WTC11 (cell line): Measurements from ENCODE around the gene AQP10. TPM values are rescaled to one million over a fixed set of nuclear protein-coding genes. Genes with fewer than 3 reads are reported as not detected.
A peak's percentile ranks its signal among the peaks of the same experiment; 100 is the strongest.

Experiments
- ATAC-seq: fragments of 200-7000 bp; cut with Tn5 transposase; 2 replicates; pipeline ENCODE4 v1.10.0; 2021; ENCODE audit warnings: mild to moderate bottlenecking, moderate library complexity
- CTCF ChIA-PET: fragments of 300-600 bp; sonication (Branson Sonifier 250); formaldehyde crosslinking; loops from one replicate; lab custom pipeline; 2021; ENCODE audit warnings: antibody characterized with exemption; lab: Charles Lee
- POLR2A ChIA-PET: fragments of 350-600 bp; sonication (Branson Sonifier 250); formaldehyde crosslinking; loops from one replicate; lab custom pipeline; 2021; ENCODE audit warnings: antibody characterized with exemption; lab: Charles Lee
- DNase-seq: peaks from one replicate; pipeline ENCODE4 v3.0.0; 2021; ENCODE audit warnings: low spot score
- H3K27ac Mint-ChIP-seq: 2 replicates; pipeline ENCODE4 v1.8.0; 2021; ENCODE audit warnings: mixed read lengths
- H3K27me3 Mint-ChIP-seq: 2 replicates; pipeline ENCODE4 v1.8.0; 2021; ENCODE audit warnings: low read depth, mild to moderate bottlenecking, moderate library complexity, mixed read lengths
- H3K36me3 Mint-ChIP-seq: 2 replicates; pipeline ENCODE4 v1.8.0; 2021; ENCODE audit warnings: mixed read lengths
- H3K4me1 Mint-ChIP-seq: 2 replicates; pipeline ENCODE4 v1.8.0; 2022; ENCODE audit warnings: mixed read lengths
- H3K4me3 Mint-ChIP-seq: 2 replicates; pipeline ENCODE4 v1.8.0; 2021; ENCODE audit warnings: mild to moderate bottlenecking, moderate library complexity, mixed read lengths
- H3K9me3 Mint-ChIP-seq: 2 replicates; pipeline ENCODE4 v1.8.0; 2021; ENCODE audit warnings: mixed read lengths
- FOXK1 ChIP-seq: sonication (generic); formaldehyde crosslinking; IDR thresholded peaks from 2 replicates; pipeline ENCODE4 v1.8.0; 2022; ENCODE audit warnings: mild to moderate bottlenecking, moderate library complexity, missing genetic modification reagents
- FOXP1 ChIP-seq: sonication (generic); formaldehyde crosslinking; IDR thresholded peaks from 2 replicates; pipeline ENCODE4 v1.8.0; 2022; ENCODE audit warnings: missing genetic modification reagents, mild to moderate bottlenecking, moderate library complexity, borderline replicate concordance
- GABPB1 ChIP-seq: sonication (generic); formaldehyde crosslinking; IDR thresholded peaks from 2 replicates; pipeline ENCODE4 v1.8.1; 2023; ENCODE audit warnings: mild to moderate bottlenecking, missing genetic modification reagents
- IRF2 ChIP-seq: sonication (generic); formaldehyde crosslinking; IDR thresholded peaks from 2 replicates; pipeline ENCODE4 v1.8.0; 2022; ENCODE audit warnings: low read depth, missing genetic modification reagents, borderline replicate concordance
- RORB ChIP-seq: fragments of 250-450 bp; sonication (Bioruptor Pico); IDR thresholded peaks from 2 replicates; pipeline ENCODE4 v1.9.0; 2021; ENCODE audit warnings: mild to moderate bottlenecking
- SMAD3 ChIP-seq: sonication (generic); formaldehyde crosslinking; IDR thresholded peaks from 2 replicates; pipeline ENCODE4 v1.8.0; 2022; ENCODE audit warnings: missing genetic modification reagents, mild to moderate bottlenecking, borderline replicate concordance
- SOX15 ChIP-seq: fragments of 250-450 bp; sonication (Bioruptor Pico); IDR thresholded peaks from 2 replicates; pipeline ENCODE4 v1.9.0; 2021; ENCODE audit warnings: mild to moderate bottlenecking
- ZNF423 ChIP-seq: fragments of 250-450 bp; sonication (Bioruptor Pico); IDR thresholded peaks from 2 replicates; pipeline ENCODE4 v2.1.2; 2022; ENCODE audit warnings: mild to moderate bottlenecking, moderate library complexity
- ZNF671 ChIP-seq: fragments of 250-450 bp; sonication (Bioruptor Pico); IDR thresholded peaks from 2 replicates; pipeline ENCODE4 v1.8.0; 2021; ENCODE audit warnings: mild to moderate bottlenecking
- total RNA-seq: library from RNA; stranded (reverse); gene quantifications from 3 replicates; pipeline ENCODE4 v1.2.3, GENCODE V29; 2021
- TF ChIP-seq, protein P1 (sequence below): fragments of 200-600 bp; IDR thresholded peaks from 2 replicates; pipeline ENCODE4 v1.8.0; 2022; ENCODE audit warnings: antibody characterized with exemption
- TF ChIP-seq, protein P2 (sequence below): sonication (generic); formaldehyde crosslinking; IDR thresholded peaks from 2 replicates; pipeline ENCODE4 v1.8.1; 2023; ENCODE audit warnings: mild to moderate bottlenecking, missing genetic modification reagents, moderate library complexity
- TF ChIP-seq, protein P3 (sequence below): sonication (generic); formaldehyde crosslinking; conservative IDR thresholded peaks from 2 replicates; pipeline ENCODE4 v1.8.1; 2023; ENCODE audit warnings: mild to moderate bottlenecking, low read depth, missing genetic modification reagents, moderate library complexity

Gene AQP10
- total RNA-seq, 1 experiment from 2014 or later: not detected

DNA sequence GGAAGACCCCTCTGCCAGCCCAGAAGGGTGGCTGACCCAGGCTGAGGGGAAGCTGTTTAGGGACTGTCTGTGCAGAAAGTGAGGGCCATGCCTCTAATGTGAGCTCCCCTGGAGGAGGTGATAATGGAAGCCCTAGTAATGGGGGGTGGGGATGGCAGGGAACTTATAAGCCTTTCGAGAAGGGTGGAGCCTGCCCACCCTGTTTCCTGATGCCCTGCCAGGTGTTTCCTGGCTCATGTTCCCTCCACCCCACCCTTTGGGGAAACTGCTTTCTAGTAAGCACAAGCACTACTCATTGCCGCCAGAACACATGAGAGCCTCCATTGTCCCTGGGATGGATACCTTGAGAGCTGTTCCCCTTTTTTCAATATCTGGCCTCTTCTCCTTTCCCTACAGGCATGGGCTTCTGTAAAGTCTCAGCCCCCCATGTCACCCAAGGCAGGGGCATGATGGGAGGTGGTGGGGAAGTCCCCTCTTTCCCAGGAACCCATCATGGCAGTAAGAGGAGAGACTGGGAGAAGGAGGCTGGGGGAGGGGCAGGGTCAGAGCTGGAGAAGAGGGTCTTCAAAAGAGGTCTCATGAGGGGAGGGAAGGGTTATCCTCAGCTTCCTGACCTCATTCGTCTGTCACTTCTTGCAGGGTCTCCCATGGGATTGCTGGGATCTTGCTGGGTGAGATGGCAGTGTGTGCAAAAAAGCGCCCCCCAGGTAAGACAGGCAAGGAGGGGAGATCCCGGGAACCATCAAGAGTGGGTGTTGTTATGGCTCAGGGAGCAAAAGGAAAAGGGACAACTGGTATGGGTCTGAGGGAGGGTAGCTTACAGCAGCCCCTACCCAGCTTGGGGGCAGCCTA is 6.8 kb downstream of the AQP10 start:
- POLR2A ChIA-PET: interaction anchor here (0.6 to 1.5 kb wide), 3 partner anchors 10 to 254 kb away, joined by 3 read pairs; no protein-coding TSS in a partner anchor
- Mint-ChIP-seq H3K4me3 (peak overlapping the region; percentile 70), H3K36me3 (peaks cover 22% of the 10 kb centered on the region), H3K4me1 (peaks cover 33% of the 10 kb centered on the region), H3K27ac (0 out of 2 replicates have a peak overlapping the region, but pooled peaks have one; percentile 27), H3K27me3 (peaks cover 4% of the 10 kb centered on the region), H3K9me3 (no peaks in the 10 kb centered on the region)
- ATAC-seq (no peak), DNase-seq (no peak)
- CTCF ChIA-PET: interaction anchor here (0.6 to 6.1 kb wide), 18 partner anchors 7 to 268 kb away, joined by 3 to 168 read pairs (median 4); partner anchors contain the start of genes TPM3 and UBAP2L
- TF ChIP-seq, protein P1, sequence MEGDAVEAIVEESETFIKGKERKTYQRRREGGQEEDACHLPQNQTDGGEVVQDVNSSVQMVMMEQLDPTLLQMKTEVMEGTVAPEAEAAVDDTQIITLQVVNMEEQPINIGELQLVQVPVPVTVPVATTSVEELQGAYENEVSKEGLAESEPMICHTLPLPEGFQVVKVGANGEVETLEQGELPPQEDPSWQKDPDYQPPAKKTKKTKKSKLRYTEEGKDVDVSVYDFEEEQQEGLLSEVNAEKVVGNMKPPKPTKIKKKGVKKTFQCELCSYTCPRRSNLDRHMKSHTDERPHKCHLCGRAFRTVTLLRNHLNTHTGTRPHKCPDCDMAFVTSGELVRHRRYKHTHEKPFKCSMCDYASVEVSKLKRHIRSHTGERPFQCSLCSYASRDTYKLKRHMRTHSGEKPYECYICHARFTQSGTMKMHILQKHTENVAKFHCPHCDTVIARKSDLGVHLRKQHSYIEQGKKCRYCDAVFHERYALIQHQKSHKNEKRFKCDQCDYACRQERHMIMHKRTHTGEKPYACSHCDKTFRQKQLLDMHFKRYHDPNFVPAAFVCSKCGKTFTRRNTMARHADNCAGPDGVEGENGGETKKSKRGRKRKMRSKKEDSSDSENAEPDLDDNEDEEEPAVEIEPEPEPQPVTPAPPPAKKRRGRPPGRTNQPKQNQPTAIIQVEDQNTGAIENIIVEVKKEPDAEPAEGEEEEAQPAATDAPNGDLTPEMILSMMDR: no peak
- TF ChIP-seq, protein P2, sequence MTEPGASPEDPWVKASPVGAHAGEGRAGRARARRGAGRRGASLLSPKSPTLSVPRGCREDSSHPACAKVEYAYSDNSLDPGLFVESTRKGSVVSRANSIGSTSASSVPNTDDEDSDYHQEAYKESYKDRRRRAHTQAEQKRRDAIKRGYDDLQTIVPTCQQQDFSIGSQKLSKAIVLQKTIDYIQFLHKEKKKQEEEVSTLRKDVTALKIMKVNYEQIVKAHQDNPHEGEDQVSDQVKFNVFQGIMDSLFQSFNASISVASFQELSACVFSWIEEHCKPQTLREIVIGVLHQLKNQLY (CRISPR knock-in tag): no peak
- TF ChIP-seq, protein P3, sequence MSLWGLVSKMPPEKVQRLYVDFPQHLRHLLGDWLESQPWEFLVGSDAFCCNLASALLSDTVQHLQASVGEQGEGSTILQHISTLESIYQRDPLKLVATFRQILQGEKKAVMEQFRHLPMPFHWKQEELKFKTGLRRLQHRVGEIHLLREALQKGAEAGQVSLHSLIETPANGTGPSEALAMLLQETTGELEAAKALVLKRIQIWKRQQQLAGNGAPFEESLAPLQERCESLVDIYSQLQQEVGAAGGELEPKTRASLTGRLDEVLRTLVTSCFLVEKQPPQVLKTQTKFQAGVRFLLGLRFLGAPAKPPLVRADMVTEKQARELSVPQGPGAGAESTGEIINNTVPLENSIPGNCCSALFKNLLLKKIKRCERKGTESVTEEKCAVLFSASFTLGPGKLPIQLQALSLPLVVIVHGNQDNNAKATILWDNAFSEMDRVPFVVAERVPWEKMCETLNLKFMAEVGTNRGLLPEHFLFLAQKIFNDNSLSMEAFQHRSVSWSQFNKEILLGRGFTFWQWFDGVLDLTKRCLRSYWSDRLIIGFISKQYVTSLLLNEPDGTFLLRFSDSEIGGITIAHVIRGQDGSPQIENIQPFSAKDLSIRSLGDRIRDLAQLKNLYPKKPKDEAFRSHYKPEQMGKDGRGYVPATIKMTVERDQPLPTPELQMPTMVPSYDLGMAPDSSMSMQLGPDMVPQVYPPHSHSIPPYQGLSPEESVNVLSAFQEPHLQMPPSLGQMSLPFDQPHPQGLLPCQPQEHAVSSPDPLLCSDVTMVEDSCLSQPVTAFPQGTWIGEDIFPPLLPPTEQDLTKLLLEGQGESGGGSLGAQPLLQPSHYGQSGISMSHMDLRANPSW (CRISPR knock-in tag): no peak
- no peak for TF ChIP-seq ZNF671 (CRISPR knock-in tag)
- no peak for TF ChIP-seq FOXK1 (CRISPR knock-in tag)
- TF ChIP-seq SMAD3 (CRISPR knock-in tag): no peak
- no peak for TF ChIP-seq RORB
- TF ChIP-seq IRF2 (CRISPR knock-in tag): no peak
- TF ChIP-seq, all 79 proteins: peak for 0

DNA sequence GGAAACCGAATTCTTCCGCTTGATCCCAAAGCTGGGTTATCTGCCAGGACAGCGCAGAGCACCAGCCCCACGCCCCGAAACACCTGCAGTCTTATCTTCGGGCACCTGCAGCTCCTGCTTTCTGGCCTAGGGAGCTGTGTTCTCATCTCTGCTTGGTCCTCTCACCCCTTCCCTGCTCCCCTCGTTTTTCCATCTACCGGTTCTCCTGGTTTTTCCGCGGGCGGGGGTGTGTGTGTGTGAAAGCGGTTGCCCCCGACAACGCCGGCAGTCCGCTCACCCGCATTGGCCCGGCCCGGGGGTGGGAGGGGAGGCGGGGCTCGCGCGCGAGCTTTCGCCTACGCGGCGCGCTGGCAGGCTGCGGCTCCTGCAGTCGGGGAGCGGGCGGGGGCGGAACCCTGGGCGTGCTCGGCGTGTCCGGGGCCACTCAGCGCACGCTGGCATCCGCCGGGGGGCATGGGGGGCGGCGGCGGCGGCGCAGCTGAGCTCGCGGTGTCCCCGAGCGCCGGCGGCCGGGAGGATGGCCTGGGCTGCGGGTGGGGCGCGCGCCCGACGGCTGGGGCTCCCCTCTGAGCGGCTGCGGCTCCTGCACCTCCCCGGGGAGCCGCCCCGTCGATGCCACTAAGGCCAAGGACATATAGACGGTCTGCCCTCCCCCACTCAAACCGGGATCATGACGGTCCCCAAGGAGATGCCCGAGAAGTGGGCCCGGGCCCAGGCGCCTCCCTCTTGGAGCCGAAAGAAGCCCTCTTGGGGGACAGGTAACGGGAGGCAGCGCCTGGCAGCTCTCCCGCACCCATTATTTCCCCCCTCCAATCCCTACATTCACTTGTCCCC is 7.6 kb downstream of the AQP10 start:
- Mint-ChIP-seq H3K9me3 (no peaks in the 10 kb centered on the region), H3K4me3 (peak overlapping the region; percentile 71), H3K36me3 (peaks cover 24% of the 10 kb centered on the region), H3K4me1 (peaks cover 33% of the 10 kb centered on the region), H3K27ac (no peak overlapping the region), H3K27me3 (no peaks in the 10 kb centered on the region; the same call in 1 of the 2 replicates)
- peak; percentile 12 for ATAC-seq
- ChIA-PET POLR2A (interaction anchor here (0.6 to 1.5 kb wide), 2 partner anchors 9 to 25 kb away, joined by 3 read pairs; no protein-coding TSS in a partner anchor), CTCF (interaction anchor here (0.6 to 2.1 kb wide), 20 partner anchors 11 to 267 kb away, joined by 3 to 9 read pairs (median 4); partner anchors contain the start of genes TPM3 and UBAP2L)
- peak; percentile 85 for DNase-seq
- TF ChIP-seq GABPB1 (no peak), FOXP1 (CRISPR knock-in tag) (peak; percentile 17; the same call in 1 of the 2 replicates)
- TF ChIP-seq, all 79 proteins: peak for 1

DNA sequence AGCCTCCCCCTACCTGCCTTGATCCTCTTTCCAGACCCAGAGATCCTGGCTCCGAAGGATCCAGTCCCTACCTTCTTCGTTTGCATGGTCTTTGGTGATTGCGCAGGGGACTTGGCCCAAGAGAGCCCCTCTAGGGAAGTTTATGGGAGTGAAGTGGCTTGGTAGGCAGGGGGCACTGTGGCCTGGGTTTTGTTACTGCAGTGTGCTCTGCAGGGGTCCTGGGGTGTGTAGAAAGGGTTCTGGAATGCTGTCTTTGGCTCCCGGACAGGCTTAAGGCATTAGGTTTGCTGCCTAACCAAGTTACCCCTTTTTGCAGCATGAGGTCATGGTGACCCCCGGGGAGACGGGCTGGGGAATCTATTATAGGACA is 8.2 kb downstream of the AQP10 start:
- Mint-ChIP-seq H3K9me3 (no peaks in the 10 kb centered on the region), H3K36me3 (peaks cover 28% of the 10 kb centered on the region)
- TF ChIP-seq ZNF423 (CRISPR knock-in tag): peak; percentile 56; the same call in 1 of the 2 replicates
- TF ChIP-seq SOX15 (CRISPR knock-in tag): no peak
- TF ChIP-seq, all 79 proteins: peak for 1
- POLR2A ChIA-PET: interaction anchor here (1.5 kb wide), 1 partner anchor 24 kb away, joined by 3 read pairs; no protein-coding TSS in a partner anchor
- ATAC-seq (peak; percentile 20), DNase-seq (peak; percentile 71)
- Mint-ChIP-seq H3K4me3 (peak overlapping the region; percentile 71), H3K27me3 (no peaks in the 10 kb centered on the region), H3K4me1 (peaks cover 33% of the 10 kb centered on the region), H3K27ac (no peak overlapping the region)
- CTCF ChIA-PET: interaction anchor here (0.6 to 2.1 kb wide), 15 partner anchors 10 to 267 kb away, joined by 3 to 6 read pairs (median 4); partner anchors contain the start of gene UBAP2L
